K562 treated with DMSO at 1 percent for 48 hours (cell line): ENCODE measurements around the gene MRPS5. TPM values are rescaled to one million over a fixed set of nuclear protein-coding genes. Genes with fewer than 3 reads are reported as not detected.

Experiments
- total RNA-seq: library from RNA; unstranded; fragments of 300-600 nt; gene quantifications from 2 replicates; pipeline ENCODE4 v1.2.3, GENCODE V29; 2022; ENCODE audit warnings: low replicate concordance; ENCODE audit errors: extremely low read depth

Gene MRPS5
- not detected in 2 replicates for total RNA-seq

DNA sequence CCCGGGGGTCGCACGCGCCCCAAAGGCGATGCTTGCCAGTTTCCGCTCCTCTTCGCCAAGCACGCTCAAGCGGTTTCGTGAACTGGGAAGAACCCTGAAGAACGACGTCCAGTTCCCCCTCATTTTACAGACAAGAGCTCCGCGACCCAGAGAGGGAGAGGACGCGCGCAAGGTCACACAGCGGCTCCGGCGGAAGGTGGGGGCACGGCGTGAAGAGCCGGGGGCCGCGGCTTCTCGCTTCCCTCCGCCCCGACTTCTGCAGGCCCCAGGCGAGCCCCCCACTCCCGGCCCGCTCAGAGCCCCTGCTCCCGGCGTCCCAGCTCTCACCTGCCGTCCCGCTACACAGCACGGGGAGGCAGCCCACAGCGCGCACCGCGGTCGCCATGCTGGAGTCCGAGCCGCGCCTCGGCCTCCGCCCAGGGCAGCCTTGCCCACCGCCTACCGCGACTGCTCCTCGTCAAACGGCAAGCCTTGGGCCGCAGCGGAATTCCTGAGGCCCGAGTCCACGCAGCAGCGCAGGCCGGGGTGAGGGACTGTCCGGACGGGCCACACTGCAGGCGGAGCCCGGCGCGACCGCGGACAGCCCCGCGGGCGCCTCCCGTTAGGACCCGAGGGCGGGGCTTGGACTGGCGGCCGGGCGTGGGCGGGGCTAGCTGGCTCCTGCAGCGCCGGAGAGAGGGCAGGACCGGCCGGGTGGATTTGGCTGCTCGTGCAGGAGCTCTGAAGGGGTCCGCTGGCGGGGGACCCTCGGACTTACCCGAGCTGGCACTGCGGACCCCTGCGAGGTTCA, at the start of gene MRPS5:
Gene MRPS5, minus strand, starts transcription at position 402 of the 790 bp plus-strand sequence. Its CDS starts 17 bp downstream, at position 385.

DNA sequence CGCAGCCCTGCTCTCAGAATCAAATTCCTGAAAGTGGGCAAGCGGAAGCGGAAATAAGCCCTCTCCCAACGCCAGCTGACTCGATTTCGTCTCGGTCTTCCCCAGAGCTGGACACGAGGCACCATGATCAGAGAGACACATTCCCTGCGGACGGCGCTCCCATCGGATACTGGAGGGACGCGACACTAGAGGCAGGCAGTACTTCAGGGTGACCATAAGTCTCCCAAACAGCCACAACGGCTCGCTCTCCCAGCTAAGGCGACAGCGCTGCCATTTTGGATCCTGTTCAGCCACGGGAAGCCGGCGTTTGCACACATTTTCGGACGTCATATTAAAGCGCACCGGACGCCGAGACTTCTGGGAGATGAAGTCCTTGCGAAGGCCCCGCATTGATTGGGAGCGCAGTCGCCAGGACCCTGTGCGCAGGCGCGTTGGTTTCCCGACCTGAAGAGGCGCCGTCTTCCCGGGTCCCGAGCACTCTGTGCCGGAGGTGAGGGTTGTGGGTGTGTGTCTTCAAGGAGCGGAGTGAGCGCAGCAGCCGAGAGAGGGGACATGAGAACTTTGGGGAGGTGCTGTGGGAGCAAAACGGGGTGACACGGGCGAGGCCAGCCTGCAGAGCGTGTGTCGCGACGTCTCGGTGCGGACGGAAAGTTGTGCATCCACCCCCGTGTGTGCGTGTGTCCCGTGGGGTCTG, 43.9 kb upstream of the MRPS5 start, which contains the start of gene ZNF2:
Gene ZNF2, plus strand, starts transcription at position 439 of the 694 bp plus-strand sequence. CDS start 10,418 bp downstream, outside the sequence.

DNA sequence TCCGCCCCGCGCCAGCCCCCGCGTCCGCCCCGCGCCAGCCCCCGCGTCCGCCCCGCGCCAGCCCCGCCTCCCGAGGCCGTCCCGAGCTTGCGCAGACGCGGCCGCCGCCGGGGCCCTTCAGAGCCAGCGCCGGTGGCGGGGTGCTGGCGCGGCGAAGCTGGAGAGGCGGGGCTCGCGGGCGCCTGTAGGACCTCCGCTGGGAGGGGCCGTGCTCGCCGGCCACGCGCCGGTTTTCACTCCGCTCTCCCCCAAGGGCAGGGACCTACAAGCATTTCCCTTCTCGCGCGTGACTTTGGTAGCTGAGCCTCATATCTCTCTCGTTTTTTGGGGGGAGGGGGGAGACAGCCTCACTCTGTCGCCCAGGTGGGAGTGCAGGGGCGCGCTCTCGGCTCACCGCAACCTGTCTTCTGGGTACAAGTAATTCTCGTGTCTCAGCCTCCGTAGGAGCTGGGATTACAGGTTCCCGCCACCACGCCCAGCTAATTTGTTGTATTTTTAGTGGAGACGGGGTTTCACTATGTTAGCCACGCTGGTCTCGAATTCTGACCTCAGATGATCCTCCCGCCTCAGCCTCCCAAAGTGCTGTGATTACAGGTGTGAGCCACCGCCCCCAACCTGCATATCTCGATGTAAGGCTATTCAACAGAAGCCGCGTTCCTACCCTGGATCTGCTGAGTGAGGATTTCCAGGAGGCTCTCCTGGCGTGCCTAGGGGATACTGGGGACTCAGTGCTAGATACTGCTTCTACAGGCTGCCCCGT, 38.3 kb upstream of the MRPS5 start, which contains the start of gene ZNF514:
Gene ZNF514, minus strand, starts transcription at position 159 of the 760 bp plus-strand sequence. CDS start 6,595 bp downstream, outside the sequence.

Other genes with a start within 250 kb of the MRPS5 start
- not detected in 2 replicates for gene MAL, start 96.1 kb downstream of the MRPS5 start, total RNA-seq
- not detected in 2 replicates for gene ZNF514, start 38.0 kb upstream of the MRPS5 start, total RNA-seq
- not detected in 2 replicates for gene ZNF2, start 44.0 kb upstream of the MRPS5 start, total RNA-seq
- not detected in 2 replicates for gene ZNF892, start 85.7 kb upstream of the MRPS5 start, total RNA-seq
- gene PROM2, start 152.6 kb upstream of the MRPS5 start, total RNA-seq: not detected in 2 replicates
- gene KCNIP3, start 175.5 kb upstream of the MRPS5 start, total RNA-seq: not detected in 2 replicates